ENCODE results near the gene OGFOD2.

The OGFOD2 gene

GRCh38 chr12:122999196-122999946 lies 24.3 kb downstream of the OGFOD2 start:
- no peak overlapping the region for H3K4me3 ChIP-seq (ENCODE audit: low read depth, low read length)
- TF ChIP-seq CTCF (IDR thresholded peaks at IDR 0.05; ENCODE audit: low read depth, low read length) = no peak

GRCh38 chr12:122999986-123000420 lies 25.0 kb downstream of the OGFOD2 start:
- no peak for TF ChIP-seq CTCF (IDR thresholded peaks at IDR 0.05; ENCODE audit: low read depth, low read length)
- no peak overlapping the region for H3K4me3 ChIP-seq (ENCODE audit: low read depth, low read length)

GRCh38 chr12:123000578-123000977 lies 25.5 kb downstream of the OGFOD2 start:
- no peak for TF ChIP-seq CTCF (IDR thresholded peaks at IDR 0.05; ENCODE audit: low read depth, low read length)
- H3K4me3 ChIP-seq (ENCODE audit: low read depth, low read length) = no peak overlapping the region

- H3K4me3 ChIP-seq (ENCODE audit: low read depth, low read length) = no peak overlapping the region
- no peak for TF ChIP-seq CTCF (IDR thresholded peaks at IDR 0.05; ENCODE audit: low read depth, low read length)
These were observed 26.4 kb downstream of the OGFOD2 start for GRCh38 chr12:123001464-123001863.

- no peak for TF ChIP-seq CTCF (IDR thresholded peaks at IDR 0.05; ENCODE audit: low read depth, low read length)
- H3K4me3 ChIP-seq (ENCODE audit: low read depth, low read length) = no peak overlapping the region
These were observed 28.2 kb downstream of the OGFOD2 start for GRCh38 chr12:123003257-123003656.

- TF ChIP-seq CTCF (IDR thresholded peaks at IDR 0.05; ENCODE audit: low read depth, low read length) = no peak
- no peak overlapping the region for H3K4me3 ChIP-seq (ENCODE audit: low read depth, low read length)
These were observed 29.2 kb downstream of the OGFOD2 start for GRCh38 chr12:123004287-123004686.

- H3K4me3 ChIP-seq (ENCODE audit: low read depth, low read length) = no peak overlapping the region
- no peak for TF ChIP-seq CTCF (IDR thresholded peaks at IDR 0.05; ENCODE audit: low read depth, low read length)
These were observed 30.1 kb downstream of the OGFOD2 start for GRCh38 chr12:123005081-123005626.
